Measurements from ENCODE around the gene FAT2. TPM values are rescaled to one million over a fixed set of nuclear protein-coding genes. Genes with fewer than 3 reads are reported as not detected.

Gene FAT2
- total and polyA plus RNA-seq, 7 experiments from 2014 or later = not detected

- H3K27ac ChIP-seq (ENCODE audit: low read depth, low read length) = no peak overlapping the region
- ATAC-seq (no peak), DNase-seq (no peak)
- peak overlapping the region in 5 of 10 donors; percentile 2 to 93 (median 50) for H3K4me3 Mint-ChIP-seq
- H3K27me3 Mint-ChIP-seq = peaks cover 0 to 6% (median 3%) of the 10 kb centered on the region in 5 donors
- intact Hi-C loops (cut with micrococcal nuclease) = no loop called here
- CTCF ChIA-PET = interaction anchor here (2.7 kb wide), 1 partner anchor 36 kb away, joined by 10 read pairs; no protein-coding TSS in a partner anchor
- no peaks in the 10 kb centered on the region for H3K9me3 ChIP-seq (ENCODE audit: control insufficient read depth in 2 of 3, low read length in 3 of 3)
- H3K4me1 Mint-ChIP-seq = peaks cover 4 to 68% (median 52%) of the 10 kb centered on the region in 7 donors
- peak overlapping the region in 6 of 9 donors; percentile 11 to 94 (median 80) for H3K27ac Mint-ChIP-seq
- H3K27me3 ChIP-seq (ENCODE audit: control insufficient read depth in 2 of 2, insufficient read depth in 2 of 2, low read length in 2 of 2) = no peaks in the 10 kb centered on the region
- H3K4me1 ChIP-seq (ENCODE audit: control insufficient read depth in 2 of 2, insufficient read depth in 2 of 2, low read length in 2 of 2) = peaks cover 19 to 49% of the 10 kb centered on the region in 2 donors
- no peaks in the 10 kb centered on the region for H3K36me3 Mint-ChIP-seq
- H3K9me3 Mint-ChIP-seq = peaks cover 0 to 3% (median 0%) of the 10 kb centered on the region in 11 donors
- POLR2A ChIA-PET = no interaction called here
- no peaks in the 10 kb centered on the region for H3K36me3 ChIP-seq (ENCODE audit: control insufficient read depth in 2 of 3, insufficient read depth in 3 of 3, low read length in 3 of 3)
- H3K4me3 ChIP-seq (ENCODE audit: low read length) = no peak overlapping the region
Observed at GRCh38 chr5:151615431-151615830, 24.3 kb upstream of the FAT2 start.

GRCh38 chr5:151614565-151614964 lies 23.4 kb upstream of the FAT2 start:
- no peaks in the 10 kb centered on the region for H3K36me3 Mint-ChIP-seq
- peak overlapping the region in 6 of 9 donors; percentile 2 to 98 (median 87) for H3K27ac Mint-ChIP-seq
- CTCF ChIA-PET = interaction anchor here (2.7 kb wide), 1 partner anchor 37 kb away, joined by 10 read pairs; no protein-coding TSS in a partner anchor
- H3K27me3 Mint-ChIP-seq = peaks cover 0 to 8% (median 3%) of the 10 kb centered on the region in 5 donors
- peaks cover 4 to 73% (median 58%) of the 10 kb centered on the region in 7 donors for H3K4me1 Mint-ChIP-seq
- H3K9me3 ChIP-seq (ENCODE audit: control insufficient read depth in 2 of 3, low read length in 3 of 3) = no peaks in the 10 kb centered on the region
- H3K4me3 ChIP-seq (ENCODE audit: low read length) = no peak overlapping the region
- ATAC-seq (no peak), DNase-seq (no peak)
- no peaks in the 10 kb centered on the region for H3K36me3 ChIP-seq (ENCODE audit: control insufficient read depth in 2 of 3, insufficient read depth in 3 of 3, low read length in 3 of 3)
- POLR2A ChIA-PET = no interaction called here
- no peak overlapping the region for H3K27ac ChIP-seq (ENCODE audit: low read depth, low read length)
- intact Hi-C loops (cut with micrococcal nuclease) = no loop called here
- H3K27me3 ChIP-seq (ENCODE audit: control insufficient read depth in 2 of 2, insufficient read depth in 2 of 2, low read length in 2 of 2) = no peaks in the 10 kb centered on the region
- H3K4me3 Mint-ChIP-seq = peak overlapping the region in 4 of 10 donors; percentile 13 to 93 (median 48)
- peaks cover 0 to 3% (median 0%) of the 10 kb centered on the region in 11 donors for H3K9me3 Mint-ChIP-seq
- peaks cover 19 to 49% of the 10 kb centered on the region in 2 donors for H3K4me1 ChIP-seq (ENCODE audit: control insufficient read depth in 2 of 2, insufficient read depth in 2 of 2, low read length in 2 of 2)

GRCh38 chr5:151612689-151613427 lies 21.7 kb upstream of the FAT2 start:
- peak; percentile 75 for ATAC-seq
- H3K27me3 ChIP-seq (ENCODE audit: control insufficient read depth in 2 of 2, insufficient read depth in 2 of 2, low read length in 2 of 2) = no peaks in the 10 kb centered on the region
- Mint-ChIP-seq H3K36me3 (no peaks in the 10 kb centered on the region), H3K9me3 (peaks cover 0 to 3% (median 0%) of the 10 kb centered on the region in 11 donors), H3K4me3 (peak overlapping the region in 8 of 10 donors; percentile 59 to 93 (median 78)), H3K4me1 (peaks cover 4 to 73% (median 58%) of the 10 kb centered on the region in 7 donors), H3K27me3 (peaks cover 0 to 8% (median 3%) of the 10 kb centered on the region in 5 donors), H3K27ac (peak overlapping the region in 7 of 9 donors; percentile 71 to 98 (median 87))
- ChIA-PET POLR2A (interaction anchor here (0.8 to 1.3 kb wide), 2 partner anchors 11 to 159 kb away, joined by 3 to 4 read pairs; partner anchors contain the start of gene G3BP1), CTCF (interaction anchor here (2.7 kb wide), 1 partner anchor 39 kb away, joined by 10 read pairs; no protein-coding TSS in a partner anchor)
- H3K4me3 ChIP-seq (ENCODE audit: low read length) = peak overlapping the region; percentile 37
- no peaks in the 10 kb centered on the region for H3K36me3 ChIP-seq (ENCODE audit: control insufficient read depth in 2 of 3, insufficient read depth in 3 of 3, low read length in 3 of 3)
- intact Hi-C loops (cut with micrococcal nuclease) = loop anchor here in 1 of 2 donors (1.0 kb wide), 2 partner anchors 39 to 158 kb away; partner anchors contain the start of gene G3BP1
- H3K4me1 ChIP-seq (ENCODE audit: control insufficient read depth in 2 of 2, insufficient read depth in 2 of 2, low read length in 2 of 2) = peaks cover 19 to 49% of the 10 kb centered on the region in 2 donors
- H3K9me3 ChIP-seq (ENCODE audit: control insufficient read depth in 2 of 3, low read length in 3 of 3) = no peaks in the 10 kb centered on the region
- H3K27ac ChIP-seq (ENCODE audit: low read depth, low read length) = peak overlapping the region; percentile 57
- peak in 6 of 9 donors; percentile 52 to 81 (median 60) for DNase-seq

GRCh38 chr5:151611127-151611775 lies 20.1 kb upstream of the FAT2 start:
- no peak overlapping the region for H3K4me3 ChIP-seq (ENCODE audit: low read length)
- H3K9me3 ChIP-seq (ENCODE audit: control insufficient read depth in 2 of 3, low read length in 3 of 3) = no peaks in the 10 kb centered on the region
- Mint-ChIP-seq H3K9me3 (peaks cover 0 to 3% (median 0%) of the 10 kb centered on the region in 11 donors), H3K27ac (peak overlapping the region in 3 of 9 donors; percentile 66 to 93 (median 81)), H3K27me3 (peaks cover 0 to 5% (median 0%) of the 10 kb centered on the region in 5 donors), H3K4me3 (peak overlapping the region in 1 of 10 donors; percentile 93), H3K4me1 (peaks cover 4 to 59% (median 43%) of the 10 kb centered on the region in 7 donors), H3K36me3 (no peaks in the 10 kb centered on the region)
- POLR2A ChIA-PET = no interaction called here
- DNase-seq = no peak
- no peak overlapping the region for H3K27ac ChIP-seq (ENCODE audit: low read depth, low read length)
- ATAC-seq = no peak
- intact Hi-C loops (cut with micrococcal nuclease) = no loop called here
- no peaks in the 10 kb centered on the region for H3K27me3 ChIP-seq (ENCODE audit: control insufficient read depth in 2 of 2, insufficient read depth in 2 of 2, low read length in 2 of 2)
- CTCF ChIA-PET = no interaction called here
- no peaks in the 10 kb centered on the region for H3K36me3 ChIP-seq (ENCODE audit: control insufficient read depth in 2 of 3, insufficient read depth in 3 of 3, low read length in 3 of 3)
- peaks cover 19 to 49% of the 10 kb centered on the region in 2 donors for H3K4me1 ChIP-seq (ENCODE audit: control insufficient read depth in 2 of 2, insufficient read depth in 2 of 2, low read length in 2 of 2)

- no peaks in the 10 kb centered on the region for H3K27me3 ChIP-seq (ENCODE audit: control insufficient read depth in 2 of 2, insufficient read depth in 2 of 2, low read length in 2 of 2)
- Mint-ChIP-seq H3K4me3 (no peak overlapping the region), H3K36me3 (no peaks in the 10 kb centered on the region), H3K4me1 (peaks cover 4 to 45% (median 27%) of the 10 kb centered on the region in 7 donors), H3K27ac (peak overlapping the region in 1 of 9 donors; percentile 7), H3K9me3 (peaks cover 0 to 5% (median 0%) of the 10 kb centered on the region in 11 donors), H3K27me3 (peaks cover 0 to 11% (median 0%) of the 10 kb centered on the region in 5 donors)
- H3K4me3 ChIP-seq (ENCODE audit: low read length) = no peak overlapping the region
- no peaks in the 10 kb centered on the region for H3K36me3 ChIP-seq (ENCODE audit: control insufficient read depth in 2 of 3, insufficient read depth in 3 of 3, low read length in 3 of 3)
- H3K9me3 ChIP-seq (ENCODE audit: control insufficient read depth in 2 of 3, low read length in 3 of 3) = no peaks in the 10 kb centered on the region
- no peak for ATAC-seq
- DNase-seq = no peak
- H3K27ac ChIP-seq (ENCODE audit: low read depth, low read length) = no peak overlapping the region
- ChIA-PET POLR2A (no interaction called here), CTCF (no interaction called here)
- H3K4me1 ChIP-seq (ENCODE audit: control insufficient read depth in 2 of 2, insufficient read depth in 2 of 2, low read length in 2 of 2) = peaks cover 11 to 22% of the 10 kb centered on the region in 2 donors
- intact Hi-C loops (cut with micrococcal nuclease) = no loop called here
Observed at GRCh38 chr5:151608522-151608921, 17.4 kb upstream of the FAT2 start.

- Mint-ChIP-seq H3K27ac (peak overlapping the region in 1 of 9 donors; percentile 22), H3K36me3 (no peaks in the 10 kb centered on the region), H3K27me3 (peaks cover 0 to 11% (median 0%) of the 10 kb centered on the region in 5 donors), H3K4me1 (peaks cover 0 to 33% (median 17%) of the 10 kb centered on the region in 7 donors), H3K4me3 (no peak overlapping the region), H3K9me3 (peaks cover 0 to 2% (median 0%) of the 10 kb centered on the region in 11 donors)
- Histone ChIP-seq H3K36me3 (ENCODE audit: control insufficient read depth in 2 of 3, insufficient read depth in 3 of 3, low read length in 3 of 3) (no peaks in the 10 kb centered on the region), H3K9me3 (ENCODE audit: control insufficient read depth in 2 of 3, low read length in 3 of 3) (no peaks in the 10 kb centered on the region), H3K4me3 (ENCODE audit: low read length) (no peak overlapping the region), H3K27me3 (ENCODE audit: control insufficient read depth in 2 of 2, insufficient read depth in 2 of 2, low read length in 2 of 2) (no peaks in the 10 kb centered on the region), H3K27ac (ENCODE audit: low read depth, low read length) (no peak overlapping the region), H3K4me1 (ENCODE audit: control insufficient read depth in 2 of 2, insufficient read depth in 2 of 2, low read length in 2 of 2) (peaks cover 0 to 10% of the 10 kb centered on the region in 2 donors)
- no peak for ATAC-seq
- DNase-seq = no peak
- POLR2A ChIA-PET = no interaction called here
- intact Hi-C loops (cut with micrococcal nuclease) = no loop called here
- CTCF ChIA-PET = no interaction called here
Observed at GRCh38 chr5:151607304-151607703, 16.2 kb upstream of the FAT2 start.

Data from naive thymus-derived CD4-positive, alpha-beta T cell (primary cell).